GM18526 (cell line): ENCODE results near the gene SPPL3.

Experiments used
- POLR2A ChIP-seq: IDR thresholded peaks from 3 replicates; pipeline ENCODE4 v1.6.1; 2011; ENCODE audit not compliant: insufficient read length; ENCODE audit errors: extremely low read depth

SPPL3 gene

DNA sequence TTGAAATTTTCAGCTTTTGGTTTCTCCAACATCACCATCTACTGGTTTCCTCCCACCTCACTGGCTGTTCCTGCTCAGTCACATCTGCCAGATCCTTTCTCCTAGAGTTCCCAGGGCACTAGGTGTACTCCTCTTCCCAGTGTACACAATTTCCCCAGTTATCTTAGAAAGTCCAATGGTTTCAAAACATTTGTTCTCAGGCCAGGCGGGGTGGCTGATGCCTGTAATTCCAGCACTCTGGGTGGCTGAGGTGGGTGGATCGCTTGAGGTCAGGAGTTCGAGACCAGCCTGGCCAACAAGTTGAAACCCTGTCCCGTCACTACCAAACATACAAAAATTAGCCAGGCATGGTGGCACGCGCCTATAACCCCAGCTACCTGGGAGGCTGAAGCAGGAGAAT lies 60.7 kb downstream of the SPPL3 start:
- TF ChIP-seq POLR2A: no peak

- no peak for TF ChIP-seq POLR2A
Observed at GRCh38 chr12:120842595-120842994, 61.6 kb downstream of the SPPL3 start.

DNA sequence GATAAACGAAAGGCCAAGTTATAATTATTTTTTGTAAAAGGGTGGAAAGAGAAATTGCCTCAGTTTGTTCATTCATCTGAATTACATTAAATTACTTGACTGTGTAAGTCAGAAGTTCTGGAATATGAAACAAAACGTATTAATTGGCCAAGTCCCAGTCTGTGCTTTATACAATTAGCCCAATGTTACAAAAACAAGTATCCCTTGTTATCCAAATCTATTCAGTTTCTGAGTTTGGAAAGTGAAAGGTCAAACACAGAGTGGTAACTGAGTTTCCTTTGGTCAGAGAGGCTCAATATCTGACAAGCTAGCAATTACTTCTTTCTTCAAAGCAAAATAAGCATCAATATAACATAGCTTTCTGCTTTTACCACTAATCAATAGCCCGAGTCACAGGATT lies 62.6 kb downstream of the SPPL3 start:
- TF ChIP-seq POLR2A: no peak

GRCh38 chr12:120839503-120839902 lies 64.7 kb downstream of the SPPL3 start:
- no peak for TF ChIP-seq POLR2A

DNA sequence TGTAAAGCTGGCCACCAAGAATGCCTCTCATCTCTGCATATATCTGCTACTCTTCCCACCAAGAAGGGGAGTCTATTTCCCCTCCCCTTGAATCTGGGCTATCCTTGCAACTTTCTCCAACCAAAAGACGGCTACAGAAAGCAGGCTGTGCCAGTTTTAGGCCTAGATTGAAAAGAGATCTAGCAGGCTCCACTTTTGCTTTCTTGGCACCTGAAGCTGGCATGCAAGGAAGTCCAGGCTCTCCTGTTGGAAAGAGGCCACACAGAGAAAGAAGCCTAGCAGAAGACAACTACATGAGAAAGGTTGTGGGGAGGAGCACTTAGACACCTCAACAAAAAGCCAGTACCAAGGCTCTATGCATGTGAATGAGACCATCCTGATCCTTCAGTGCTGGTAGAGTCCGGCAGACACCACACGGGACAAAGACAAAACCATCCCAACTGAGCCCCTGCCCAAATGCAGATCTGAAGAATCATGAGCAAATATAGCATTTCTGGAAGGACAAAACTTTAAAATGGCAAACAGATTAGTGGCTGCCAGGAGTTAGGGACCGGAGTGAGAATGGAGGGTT lies 68.0 kb downstream of the SPPL3 start:
- TF ChIP-seq POLR2A: no peak

DNA sequence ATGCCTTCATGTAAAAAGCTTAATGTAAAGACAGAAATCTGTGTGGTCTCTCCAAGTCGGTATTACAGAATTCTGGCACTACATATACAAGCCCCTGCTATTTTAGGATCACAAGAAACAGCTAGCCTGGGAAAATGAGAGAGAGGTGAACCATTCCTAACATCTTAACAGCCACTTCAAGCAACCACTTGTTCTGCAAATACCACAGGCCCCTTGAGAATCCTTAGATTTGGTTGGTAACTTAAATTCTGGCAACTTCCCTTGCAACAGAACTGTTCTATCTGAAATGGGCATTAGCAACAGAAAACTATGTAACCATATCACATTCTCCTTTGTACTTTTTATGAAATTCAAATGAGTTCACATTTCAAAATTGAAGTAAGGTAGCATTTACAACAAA lies 68.5 kb downstream of the SPPL3 start:
- TF ChIP-seq POLR2A: no peak

- no peak for TF ChIP-seq POLR2A
Observed at GRCh38 chr12:120835304-120835612, 68.9 kb downstream of the SPPL3 start.

GRCh38 chr12:120834489-120835303 lies 69.5 kb downstream of the SPPL3 start:
- no peak for TF ChIP-seq POLR2A

- TF ChIP-seq POLR2A: no peak
Observed at GRCh38 chr12:120833849-120834248, 70.3 kb downstream of the SPPL3 start.

GRCh38 chr12:120832737-120833136 lies 71.4 kb downstream of the SPPL3 start:
- no peak for TF ChIP-seq POLR2A

DNA sequence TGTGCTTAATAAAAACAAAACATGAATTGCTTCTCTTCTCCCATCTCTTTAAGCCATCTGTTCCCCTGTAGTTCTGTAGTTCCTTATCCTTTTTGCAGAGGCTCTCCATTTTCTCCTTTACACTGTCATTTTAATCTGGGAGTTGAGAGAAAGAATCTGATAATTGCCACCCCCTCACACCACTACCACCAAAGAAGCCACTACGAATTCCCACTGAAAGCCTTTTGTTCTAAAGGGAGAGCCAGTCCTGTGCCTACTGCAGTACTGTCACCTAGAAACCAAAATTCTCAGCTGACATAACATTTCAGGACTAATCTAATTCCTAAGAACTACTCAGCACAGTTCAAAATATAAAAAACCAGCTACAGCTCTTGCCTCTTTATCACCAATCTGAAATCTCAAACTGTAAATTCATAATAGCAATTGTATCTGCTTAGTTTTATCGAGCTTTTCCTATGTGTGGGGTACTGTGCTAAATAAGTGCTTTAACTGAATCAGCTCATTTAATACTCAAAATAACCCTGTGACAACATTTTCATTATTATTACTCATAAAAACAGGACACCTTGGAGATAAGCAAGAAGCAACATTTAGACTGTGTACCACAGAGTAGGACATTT lies 72.4 kb downstream of the SPPL3 start:
- TF ChIP-seq POLR2A: no peak

GRCh38 chr12:120830966-120831365 lies 73.2 kb downstream of the SPPL3 start:
- no peak for TF ChIP-seq POLR2A

DNA sequence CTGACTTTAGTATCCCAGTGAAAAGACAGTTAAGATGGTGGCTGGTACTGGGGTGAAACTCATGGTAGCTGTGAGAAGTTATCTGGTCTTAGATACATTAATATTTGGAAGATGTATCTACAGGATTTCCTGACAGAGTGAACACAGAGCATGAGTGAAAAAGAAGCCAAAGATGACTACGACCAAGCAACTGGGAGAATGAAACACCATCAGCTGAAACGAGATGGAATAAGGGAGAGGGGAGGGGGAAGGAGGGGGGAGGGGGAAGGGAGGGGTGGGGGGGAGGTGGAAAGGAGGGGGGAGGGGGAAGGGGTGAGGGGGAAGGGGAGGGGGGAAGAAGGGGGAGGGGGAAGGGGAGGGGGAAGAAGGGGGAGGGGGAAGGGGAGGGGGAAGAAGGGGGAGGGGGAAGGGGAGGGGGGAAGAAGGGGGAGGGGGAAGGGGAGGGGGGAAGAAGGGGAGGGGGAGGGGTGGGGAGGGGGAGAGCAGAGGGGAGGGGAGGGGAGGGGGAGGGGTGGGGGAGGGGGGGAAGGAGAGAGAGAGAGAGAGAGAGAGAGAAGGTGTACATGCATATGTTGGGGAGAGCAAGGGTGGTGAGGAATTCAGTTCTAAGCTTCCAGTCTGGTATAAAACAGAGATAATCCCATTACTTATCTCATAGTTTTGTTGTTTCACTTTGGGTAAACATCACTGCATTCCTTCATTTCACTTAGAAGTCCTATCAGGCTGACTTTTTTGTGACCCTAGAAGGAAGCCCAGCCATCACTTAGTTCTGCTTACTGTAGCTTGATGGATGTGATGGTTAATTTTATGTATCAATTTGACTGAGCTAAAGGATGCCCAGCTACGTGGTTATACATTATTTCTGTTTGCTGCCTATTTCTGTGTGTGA lies 73.9 kb downstream of the SPPL3 start:
- TF ChIP-seq POLR2A: no peak

DNA sequence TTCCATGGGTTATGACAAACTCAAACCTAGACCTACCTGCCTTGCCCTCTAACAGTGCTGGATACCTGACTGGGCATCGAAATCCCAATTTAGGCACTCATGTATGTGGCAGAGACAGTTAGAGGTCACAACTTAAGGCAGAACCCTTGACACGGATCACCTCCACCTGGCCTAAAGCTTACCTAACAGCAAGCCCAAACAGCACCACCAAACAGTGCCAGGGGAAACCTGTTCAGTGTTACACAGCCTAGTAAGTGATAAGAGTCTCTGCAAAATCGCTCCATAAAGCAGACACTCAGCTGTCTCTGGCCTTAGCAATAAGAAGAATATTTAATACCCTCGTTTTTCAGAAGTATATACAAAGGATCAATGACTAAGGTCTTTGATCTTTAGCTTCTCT lies 77.8 kb downstream of the SPPL3 start:
- no peak for TF ChIP-seq POLR2A

GRCh38 chr12:120825337-120825736 lies 78.8 kb downstream of the SPPL3 start:
- TF ChIP-seq POLR2A: no peak

DNA sequence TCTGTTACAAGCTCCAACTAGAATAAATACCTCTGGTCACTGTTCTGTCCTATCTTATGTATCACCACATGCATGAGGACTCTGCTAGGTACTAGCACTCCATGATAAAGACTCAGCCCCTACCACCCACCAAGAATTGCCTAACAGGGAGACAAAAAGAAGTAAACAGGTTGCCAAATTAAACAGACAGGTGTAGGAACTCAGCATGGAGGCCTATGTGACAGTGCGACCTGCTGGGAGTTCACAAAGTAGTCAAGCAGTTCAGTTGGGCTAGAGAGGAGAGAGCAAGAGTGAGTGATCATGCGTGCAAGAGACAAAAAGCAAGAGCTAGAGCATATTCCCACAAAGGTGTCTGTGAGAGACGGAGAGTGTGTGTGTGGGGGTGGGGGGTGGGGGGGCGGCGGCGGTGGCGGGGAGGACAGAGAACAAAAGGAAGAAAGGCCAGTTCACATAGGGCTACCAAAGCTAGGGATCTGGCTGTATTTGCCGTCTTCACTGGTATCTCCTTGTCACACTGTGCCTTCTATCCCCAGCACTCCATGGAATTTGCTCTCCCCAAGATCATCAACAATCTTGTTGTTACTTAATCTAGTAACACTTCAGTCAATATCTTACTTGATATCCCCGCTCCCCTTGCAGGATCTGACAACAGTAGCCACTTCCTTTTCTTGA lies 81.2 kb downstream of the SPPL3 start:
- TF ChIP-seq POLR2A: no peak

DNA sequence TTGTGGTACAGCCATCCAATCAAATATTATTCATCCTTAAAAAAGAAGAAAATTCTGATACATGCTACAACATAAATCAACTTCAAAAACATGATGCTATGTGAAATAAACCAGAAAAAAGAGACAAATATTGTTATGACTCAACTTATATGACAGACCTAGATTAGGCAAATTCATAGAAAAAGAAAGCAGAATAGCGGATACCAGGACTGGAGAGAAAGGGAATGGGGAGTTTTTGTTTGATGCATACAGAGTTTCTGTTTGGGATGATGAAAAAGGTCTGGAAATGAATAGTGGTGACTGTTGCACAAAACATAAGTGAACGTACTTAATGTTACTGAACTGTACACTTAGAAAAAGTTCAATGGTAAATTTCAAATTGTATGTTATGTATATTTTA lies 82.3 kb downstream of the SPPL3 start:
- TF ChIP-seq POLR2A: no peak
